Dendritic cell treated with granulocyte-macrophage colony-stimulating factor and Interleukin-4, amounts not matched to agents 40 ng/mL and 50 ng/mL, for 4 days (primary cell): ENCODE results near the gene CAPZB.

Experiments
- H3K27ac Mint-ChIP-seq: one replicate; pipeline ENCODE4 v1.8.0; 2022; ENCODE audit warnings: mild to moderate bottlenecking, mixed read lengths
- H3K27me3 Mint-ChIP-seq: one replicate; pipeline ENCODE4 v1.8.0; 2022; ENCODE audit warnings: mild to moderate bottlenecking, mixed read lengths
- H3K36me3 Mint-ChIP-seq: one replicate; pipeline ENCODE4 v1.8.0; 2022; ENCODE audit warnings: low read depth, mixed read lengths
- H3K4me1 Mint-ChIP-seq: one replicate; pipeline ENCODE4 v1.8.0; 2022; ENCODE audit warnings: low read depth, mixed read lengths
- H3K4me3 Mint-ChIP-seq: one replicate; pipeline ENCODE4 v1.8.0; 2022; ENCODE audit warnings: mild to moderate bottlenecking, moderate library complexity, mixed read lengths
- H3K9me3 Mint-ChIP-seq: one replicate; pipeline ENCODE4 v1.8.0; 2022; ENCODE audit warnings: mixed read lengths
- intact Hi-C: fragments of 100-400 bp; cut with micrococcal nuclease; formaldehyde crosslinking; loops from one replicate; pipeline ENCODE4 v1.15.0; 2022

Gene CAPZB

DNA sequence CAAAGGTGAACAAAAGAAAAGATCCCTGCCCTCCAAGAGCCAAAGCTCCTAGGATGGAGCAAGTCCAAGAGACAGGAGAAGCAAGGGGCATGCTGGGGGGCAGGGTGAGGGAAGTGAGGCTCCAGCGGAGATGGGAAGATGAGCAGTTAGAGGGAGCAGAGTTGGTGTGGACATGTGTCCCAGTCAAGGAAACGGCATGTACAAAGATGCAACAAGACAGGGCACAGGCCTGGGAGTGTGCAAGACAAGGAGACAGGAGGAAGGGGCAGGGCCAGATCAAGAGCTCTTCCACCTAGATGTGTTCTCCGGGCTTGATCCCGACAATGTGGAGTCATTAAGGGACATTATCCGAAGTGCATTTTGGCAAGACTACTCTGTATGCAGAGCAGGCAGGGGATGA lies 82.1 kb downstream of the CAPZB start:
- no peaks in the 10 kb centered on the region for H3K9me3 Mint-ChIP-seq
- H3K27ac Mint-ChIP-seq, result no peak overlapping the region
- peaks cover 44% of the 10 kb centered on the region for H3K4me1 Mint-ChIP-seq
- intact Hi-C loops, result no loop called here
- H3K36me3 Mint-ChIP-seq, result peaks cover 96% of the 10 kb centered on the region
- H3K27me3 Mint-ChIP-seq, result no peaks in the 10 kb centered on the region
- no peak overlapping the region for H3K4me3 Mint-ChIP-seq

DNA sequence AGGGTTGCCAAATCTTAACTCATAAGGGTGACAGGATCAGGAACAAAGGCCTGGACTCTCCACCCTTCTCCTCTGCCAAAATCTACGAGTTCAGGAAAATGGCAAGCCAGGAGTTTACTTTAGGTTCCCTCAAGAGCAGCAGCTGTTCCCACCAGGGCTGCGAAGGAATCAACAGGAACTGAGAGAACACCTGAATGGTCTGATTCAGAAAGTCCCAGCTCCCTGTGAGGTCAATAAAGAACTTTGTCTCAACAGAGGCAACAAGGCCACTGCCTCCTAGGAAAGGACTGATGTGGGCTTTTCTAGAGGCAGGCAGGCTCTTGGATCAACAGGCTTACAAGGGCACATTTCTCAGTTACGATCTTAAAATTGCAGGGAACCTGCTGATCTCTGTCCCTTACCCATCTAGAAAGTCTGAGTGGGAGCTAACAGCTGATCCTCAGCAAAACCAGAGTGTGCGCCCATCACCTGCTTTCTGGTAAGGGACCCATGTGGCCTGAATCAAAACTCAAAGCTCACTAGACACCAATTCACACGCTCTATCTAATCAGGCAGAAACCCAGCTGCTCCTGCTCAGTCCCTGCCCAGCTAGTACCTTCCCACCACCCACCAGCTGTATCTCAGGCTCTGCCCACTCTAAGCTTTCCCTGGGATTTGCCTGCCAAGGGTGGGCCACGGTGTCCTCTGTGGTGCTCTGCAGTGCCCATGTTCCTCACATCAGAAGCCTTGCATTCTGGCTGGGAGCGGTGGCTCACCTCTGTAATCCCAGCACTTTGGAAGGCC lies 83.1 kb downstream of the CAPZB start:
- peaks cover 96% of the 10 kb centered on the region for H3K36me3 Mint-ChIP-seq
- H3K4me1 Mint-ChIP-seq, result peaks cover 44% of the 10 kb centered on the region
- H3K9me3 Mint-ChIP-seq, result no peaks in the 10 kb centered on the region
- H3K27ac Mint-ChIP-seq, result no peak overlapping the region
- no peaks in the 10 kb centered on the region for H3K27me3 Mint-ChIP-seq
- H3K4me3 Mint-ChIP-seq, result no peak overlapping the region
- intact Hi-C loops, result no loop called here

DNA sequence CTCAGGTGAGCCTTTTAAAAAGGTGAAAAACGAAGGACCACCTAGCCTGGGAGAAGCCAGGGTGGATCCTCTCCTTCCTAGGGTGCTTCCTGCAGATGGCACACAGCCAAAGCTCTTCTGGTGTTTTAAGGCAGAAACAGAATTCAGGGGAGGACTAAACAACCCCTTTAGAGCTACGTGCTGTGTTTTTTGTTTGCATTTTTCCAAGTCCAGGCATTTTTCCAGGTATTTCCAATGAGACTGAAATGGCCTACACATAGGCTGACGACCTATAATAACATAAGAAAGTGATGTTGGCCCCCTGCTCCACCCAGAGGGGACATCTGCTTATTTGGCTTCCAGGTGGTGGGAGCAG lies 83.8 kb downstream of the CAPZB start:
- Mint-ChIP-seq H3K9me3 (no peaks in the 10 kb centered on the region), H3K4me1 (peaks cover 44% of the 10 kb centered on the region), H3K27me3 (no peaks in the 10 kb centered on the region), H3K27ac (peak overlapping the region; percentile 46), H3K4me3 (no peak overlapping the region), H3K36me3 (peaks cover 93% of the 10 kb centered on the region)
- intact Hi-C loops, result no loop called here

DNA sequence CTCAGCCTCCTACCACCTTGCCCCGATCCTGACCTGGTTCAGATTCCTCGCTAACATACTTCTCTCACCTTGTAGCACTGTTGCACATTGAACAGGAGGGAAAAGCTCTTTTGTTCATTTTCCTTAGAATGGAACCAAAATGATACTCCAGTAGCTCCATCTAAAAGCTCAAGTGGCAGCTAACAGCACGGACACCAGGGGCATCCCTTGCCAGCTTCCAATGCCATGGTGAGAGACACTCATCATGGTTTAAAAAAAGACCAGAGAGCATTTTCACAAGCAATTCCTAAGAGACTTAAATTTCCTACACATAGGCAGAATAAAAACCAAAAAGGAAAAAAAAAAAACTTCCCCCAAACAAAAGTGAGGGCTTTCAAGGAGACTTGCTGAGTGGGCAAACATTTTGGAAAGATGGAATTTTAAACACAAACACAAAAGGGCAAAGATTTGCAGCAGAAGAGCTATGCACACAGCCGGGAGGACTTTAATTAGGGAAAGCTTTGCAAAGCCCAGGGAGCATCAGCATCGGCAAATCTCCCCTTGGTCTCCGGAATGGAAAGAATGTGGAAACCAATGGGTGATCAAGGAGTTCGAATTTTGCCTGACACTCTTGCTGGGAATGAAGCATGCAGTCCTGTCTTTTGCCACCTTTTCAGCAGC lies 84.3 kb downstream of the CAPZB start:
- H3K27ac Mint-ChIP-seq, result peak overlapping the region; percentile 46
- intact Hi-C loops, result no loop called here
- peaks cover 49% of the 10 kb centered on the region for H3K4me1 Mint-ChIP-seq
- H3K27me3 Mint-ChIP-seq, result no peaks in the 10 kb centered on the region
- no peaks in the 10 kb centered on the region for H3K9me3 Mint-ChIP-seq
- H3K4me3 Mint-ChIP-seq, result no peak overlapping the region
- H3K36me3 Mint-ChIP-seq, result peaks cover 93% of the 10 kb centered on the region

DNA sequence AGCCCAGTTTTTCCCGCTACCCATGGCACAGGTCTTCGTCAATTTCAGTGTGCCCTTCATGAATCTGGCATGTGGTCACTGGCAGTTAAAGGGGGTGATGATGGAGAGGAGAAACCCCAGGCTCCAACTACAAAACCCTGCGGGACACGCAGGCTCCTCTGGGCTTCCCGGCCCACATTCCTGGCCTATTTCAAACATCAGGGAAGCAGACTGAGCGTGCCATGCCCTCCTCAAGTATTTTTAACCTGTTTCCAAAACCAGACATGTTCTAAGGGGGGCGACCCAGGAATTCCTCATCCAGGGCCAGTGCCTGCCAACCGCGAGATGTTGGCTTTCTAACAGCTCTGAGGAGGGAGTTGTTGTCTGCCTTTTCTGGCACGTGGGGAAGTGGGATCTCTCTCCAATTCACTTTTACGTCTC lies 85.1 kb downstream of the CAPZB start:
- peaks cover 56% of the 10 kb centered on the region for H3K4me1 Mint-ChIP-seq
- no peak overlapping the region for H3K27ac Mint-ChIP-seq
- peaks cover 93% of the 10 kb centered on the region for H3K36me3 Mint-ChIP-seq
- no peaks in the 10 kb centered on the region for H3K9me3 Mint-ChIP-seq
- H3K4me3 Mint-ChIP-seq, result no peak overlapping the region
- intact Hi-C loops, result no loop called here
- no peaks in the 10 kb centered on the region for H3K27me3 Mint-ChIP-seq

DNA sequence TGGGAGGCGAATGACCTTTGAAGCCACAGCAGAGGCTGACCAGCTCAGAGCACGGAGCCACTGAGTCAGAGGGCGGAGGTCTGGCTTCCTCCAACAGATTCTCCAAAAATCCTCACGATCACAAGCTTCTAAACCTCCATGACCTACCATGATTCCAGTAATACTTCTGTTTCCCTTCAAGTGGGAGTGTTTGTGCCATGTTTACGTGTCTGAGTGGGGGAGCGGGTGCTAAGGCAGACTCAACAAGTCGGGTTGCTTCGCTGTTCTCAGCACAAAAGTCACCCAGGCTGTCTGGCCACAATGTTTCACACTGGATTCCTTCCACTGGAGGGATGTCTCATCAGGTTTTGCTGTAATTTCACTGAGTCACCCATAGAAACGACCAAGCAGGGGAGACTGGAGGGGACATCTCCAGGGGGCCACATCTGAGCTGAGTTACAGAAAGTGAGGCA lies 87.0 kb downstream of the CAPZB start:
- peaks cover 54% of the 10 kb centered on the region for H3K4me1 Mint-ChIP-seq
- no peak overlapping the region for H3K4me3 Mint-ChIP-seq
- intact Hi-C loops, result no loop called here
- peaks cover 91% of the 10 kb centered on the region for H3K36me3 Mint-ChIP-seq
- no peak overlapping the region for H3K27ac Mint-ChIP-seq
- no peaks in the 10 kb centered on the region for H3K9me3 Mint-ChIP-seq
- no peaks in the 10 kb centered on the region for H3K27me3 Mint-ChIP-seq

DNA sequence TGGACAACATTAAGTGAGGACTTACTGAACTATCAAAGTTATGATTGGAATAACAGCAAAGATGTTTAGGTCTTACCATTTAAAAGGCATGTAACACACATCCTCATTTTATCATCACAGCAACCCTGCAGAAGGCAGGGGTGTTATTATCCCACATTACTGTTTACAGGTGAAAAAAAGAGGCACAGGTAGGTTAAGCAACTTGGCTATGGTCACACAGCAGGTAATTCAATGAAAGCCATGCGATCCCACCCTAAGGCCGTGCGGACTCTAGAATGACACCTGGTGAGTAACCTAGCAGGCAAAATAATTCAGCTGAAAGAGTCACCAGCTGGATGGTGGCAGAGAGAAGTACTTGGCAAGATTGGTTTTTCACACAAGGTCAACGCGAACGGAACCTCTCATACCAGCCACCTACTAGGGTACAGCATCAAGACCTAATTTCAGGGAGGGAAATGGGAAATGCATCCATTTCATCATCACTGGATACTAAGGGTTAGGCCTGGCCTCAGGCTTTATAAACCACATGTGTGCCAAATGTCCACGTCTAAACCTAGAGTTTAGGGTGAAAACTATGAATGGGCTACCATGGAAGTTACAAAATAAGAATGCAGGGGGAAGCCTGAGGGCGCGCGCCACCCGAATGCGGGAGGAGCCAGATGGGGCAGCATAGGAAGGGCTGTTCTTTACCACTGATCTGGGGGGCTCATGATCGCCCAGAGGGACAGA lies 88.0 kb downstream of the CAPZB start:
- intact Hi-C loops, result no loop called here
- Mint-ChIP-seq H3K4me3 (no peak overlapping the region), H3K27me3 (no peaks in the 10 kb centered on the region), H3K4me1 (peaks cover 59% of the 10 kb centered on the region), H3K27ac (no peak overlapping the region), H3K36me3 (peaks cover 81% of the 10 kb centered on the region), H3K9me3 (no peaks in the 10 kb centered on the region)

DNA sequence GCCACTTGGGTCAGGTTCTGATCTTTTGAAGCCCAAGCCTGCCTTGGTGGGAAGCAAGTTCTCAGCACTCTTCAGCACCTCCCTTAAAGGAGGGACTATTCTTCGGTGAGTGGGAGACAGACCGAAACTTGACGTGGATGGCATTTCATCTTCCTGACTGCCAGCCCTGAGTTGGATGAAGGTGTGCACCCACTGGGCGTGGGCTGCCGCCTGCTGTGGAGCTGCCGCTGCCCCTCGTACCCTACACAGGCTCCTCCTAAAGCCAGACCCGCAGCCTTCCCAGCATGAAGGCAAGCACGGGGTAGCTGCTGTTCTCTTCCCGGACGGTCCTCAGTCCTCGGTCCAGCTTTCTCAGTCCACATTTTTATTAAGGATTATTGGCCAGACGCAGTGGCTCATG lies 89.1 kb downstream of the CAPZB start:
- Mint-ChIP-seq H3K27me3 (no peaks in the 10 kb centered on the region), H3K4me3 (no peak overlapping the region), H3K9me3 (no peaks in the 10 kb centered on the region), H3K4me1 (peaks cover 68% of the 10 kb centered on the region), H3K27ac (no peak overlapping the region), H3K36me3 (peaks cover 79% of the 10 kb centered on the region)
- intact Hi-C loops, result no loop called here

DNA sequence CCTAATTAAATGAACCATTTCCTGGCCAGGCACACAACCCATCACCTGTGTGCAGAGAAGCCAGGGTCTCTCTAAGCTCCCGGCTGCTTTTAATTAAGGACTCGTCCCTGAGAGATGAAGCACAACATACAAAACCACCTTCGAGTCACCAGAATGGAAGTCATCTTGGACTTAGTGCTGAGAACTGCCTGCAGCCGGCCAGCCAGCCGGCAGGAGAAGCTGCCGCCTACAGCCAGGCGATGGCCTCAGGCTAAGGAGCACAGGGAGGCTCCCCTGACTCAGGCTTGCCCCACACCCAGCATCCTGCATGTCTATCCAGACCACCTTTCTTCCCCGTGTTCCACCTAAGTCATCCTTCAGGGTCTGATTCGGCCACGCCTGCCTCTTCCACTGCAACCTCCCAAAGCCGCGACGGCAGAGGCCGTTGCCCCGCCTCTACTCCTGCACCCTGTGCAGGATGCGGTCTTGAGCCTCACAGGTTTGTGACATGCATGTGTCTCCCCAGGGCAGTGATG lies 89.6 kb downstream of the CAPZB start:
- Mint-ChIP-seq H3K4me3 (no peak overlapping the region), H3K27me3 (no peaks in the 10 kb centered on the region), H3K27ac (no peak overlapping the region), H3K36me3 (peaks cover 73% of the 10 kb centered on the region), H3K4me1 (peaks cover 68% of the 10 kb centered on the region), H3K9me3 (no peaks in the 10 kb centered on the region)
- intact Hi-C loops, result no loop called here

DNA sequence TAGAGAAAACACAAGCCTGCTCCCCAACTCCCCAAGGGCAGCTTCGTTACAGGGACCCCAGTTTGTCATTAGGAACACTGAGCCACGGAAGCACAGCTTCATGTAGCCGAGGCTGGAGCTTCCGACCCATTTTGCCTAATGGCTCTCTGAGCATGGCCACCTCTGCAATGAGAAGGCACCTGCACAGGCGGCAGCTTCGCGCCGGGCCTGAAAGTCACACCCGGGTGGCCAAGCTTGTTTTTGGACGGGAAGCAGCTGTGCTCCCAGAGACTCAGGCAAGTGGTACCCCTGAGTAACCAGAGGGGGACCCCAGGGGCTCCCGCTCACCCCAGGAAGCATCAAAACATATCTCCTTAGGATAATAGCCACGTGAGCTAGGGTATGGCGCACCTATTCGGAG lies 92.3 kb downstream of the CAPZB start:
- peak overlapping the region; percentile 21 for H3K27ac Mint-ChIP-seq
- intact Hi-C loops, result loop anchor here (5.0 kb wide), 1 partner anchor 84 kb away; no protein-coding TSS in a partner anchor
- H3K4me3 Mint-ChIP-seq, result no peak overlapping the region
- no peaks in the 10 kb centered on the region for H3K9me3 Mint-ChIP-seq
- H3K4me1 Mint-ChIP-seq, result peaks cover 61% of the 10 kb centered on the region
- H3K36me3 Mint-ChIP-seq, result peaks cover 76% of the 10 kb centered on the region
- H3K27me3 Mint-ChIP-seq, result no peaks in the 10 kb centered on the region

DNA sequence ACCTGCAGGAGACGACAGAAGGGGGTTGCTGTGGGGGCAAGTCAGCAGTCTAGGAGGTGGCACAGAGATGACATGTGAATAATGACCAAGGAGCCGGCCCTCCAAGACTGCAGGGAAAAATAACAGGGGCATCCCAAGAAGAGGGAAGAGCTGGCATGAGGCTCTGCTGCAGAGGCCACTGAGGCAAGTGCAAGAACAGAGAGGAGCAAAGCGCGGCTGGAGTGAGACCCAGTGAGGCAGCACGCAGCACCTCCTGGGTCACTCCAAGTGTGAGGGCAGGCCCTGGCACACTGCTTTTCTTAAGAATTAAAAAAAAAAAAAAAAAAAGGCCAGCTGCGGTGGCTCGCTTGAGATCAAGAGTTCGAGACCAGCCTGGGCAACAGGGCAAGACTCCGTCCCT lies 93.1 kb downstream of the CAPZB start:
- H3K4me1 Mint-ChIP-seq, result peaks cover 67% of the 10 kb centered on the region
- no peaks in the 10 kb centered on the region for H3K9me3 Mint-ChIP-seq
- intact Hi-C loops, result loop anchor here (5.0 kb wide), 1 partner anchor 85 kb away; no protein-coding TSS in a partner anchor
- H3K4me3 Mint-ChIP-seq, result no peak overlapping the region
- H3K27me3 Mint-ChIP-seq, result no peaks in the 10 kb centered on the region
- peaks cover 76% of the 10 kb centered on the region for H3K36me3 Mint-ChIP-seq
- peak overlapping the region; percentile 88 for H3K27ac Mint-ChIP-seq

DNA sequence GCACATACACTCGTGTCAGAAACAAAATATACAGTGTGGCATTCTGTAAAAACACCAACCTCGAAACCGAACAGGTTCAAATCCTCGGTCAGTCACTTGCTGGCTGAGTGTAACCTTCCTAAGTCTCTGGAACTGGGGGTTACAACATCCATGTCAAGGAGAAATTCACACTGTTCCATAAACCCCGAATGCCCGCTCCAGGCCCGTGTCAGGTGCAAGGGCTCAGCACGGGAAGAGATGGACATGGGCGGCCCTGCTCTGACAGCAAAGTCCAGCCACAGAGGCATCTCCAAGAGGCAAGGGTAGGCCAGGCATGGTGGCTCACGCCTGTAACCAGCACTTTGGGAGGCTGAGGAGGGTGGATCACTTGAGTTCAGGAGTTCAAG lies 93.8 kb downstream of the CAPZB start:
- intact Hi-C loops, result loop anchor here (2.0 to 5.0 kb wide), 3 partner anchors 86 to 259 kb away; no protein-coding TSS in a partner anchor
- Mint-ChIP-seq H3K4me1 (peaks cover 67% of the 10 kb centered on the region), H3K27me3 (no peaks in the 10 kb centered on the region), H3K9me3 (no peaks in the 10 kb centered on the region), H3K27ac (peak overlapping the region; percentile 88), H3K36me3 (peaks cover 79% of the 10 kb centered on the region), H3K4me3 (peak overlapping the region; percentile 60)

DNA sequence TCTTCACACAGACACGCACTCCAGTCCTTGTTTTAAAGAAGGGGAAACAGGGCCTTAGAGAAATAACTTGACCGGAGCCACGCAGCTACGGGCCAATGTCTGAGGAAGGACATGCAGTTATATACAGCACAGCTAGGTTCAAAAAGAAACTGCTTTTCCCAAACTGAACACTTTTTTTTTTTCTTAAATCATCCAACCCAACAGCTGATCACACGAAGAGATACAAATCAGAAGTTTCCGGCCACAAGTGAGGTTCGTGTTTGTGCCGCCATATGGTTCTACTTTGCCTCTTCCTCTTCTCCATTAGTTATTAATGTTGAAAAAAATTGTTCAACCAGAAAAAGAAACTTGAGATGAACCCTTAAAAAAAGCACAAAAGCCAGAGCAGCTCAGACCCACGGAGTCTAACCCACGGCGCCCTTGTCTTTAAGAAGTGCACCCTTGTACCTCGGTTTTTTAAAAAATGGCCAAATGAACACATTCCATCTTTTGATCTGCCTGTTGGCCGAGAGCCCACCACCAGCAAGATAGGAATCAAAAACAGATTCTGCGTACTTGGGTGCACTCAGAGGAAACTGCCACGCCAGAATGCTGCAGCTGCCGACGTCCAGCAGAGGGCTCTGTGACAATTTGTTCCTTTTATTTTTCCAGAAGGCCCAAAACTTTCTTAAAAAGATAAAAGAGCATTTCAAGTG lies 94.3 kb downstream of the CAPZB start:
- H3K9me3 Mint-ChIP-seq, result no peaks in the 10 kb centered on the region
- peak overlapping the region; percentile 88 for H3K27ac Mint-ChIP-seq
- no peaks in the 10 kb centered on the region for H3K27me3 Mint-ChIP-seq
- intact Hi-C loops, result loop anchor here (2.0 to 5.0 kb wide), 3 partner anchors 86 to 260 kb away; no protein-coding TSS in a partner anchor
- peaks cover 79% of the 10 kb centered on the region for H3K36me3 Mint-ChIP-seq
- H3K4me3 Mint-ChIP-seq, result peak overlapping the region; percentile 60
- peaks cover 63% of the 10 kb centered on the region for H3K4me1 Mint-ChIP-seq
